GM10248 (cell line): ENCODE data around the gene SLC25A46.
"Not testable (repeated sequence)": the region's sequence is repeated elsewhere in the genome, so short reads cannot be mapped to it uniquely, and the experiment has no call there.

Experiments used
- CTCF ChIA-PET: fragments of 300-600 bp; sonication (Branson Sonifier 250); formaldehyde crosslinking; extraction: SDS; loops from one replicate; lab custom pipeline; 2021; ENCODE audit warnings: antibody characterized with exemption; lab: Yijun Ruan, JAX
- POLR2A ChIA-PET: fragments of 350-650 bp; sonication (Branson Sonifier 250); formaldehyde crosslinking; extraction: SDS; loops from one replicate; lab custom pipeline; 2020; ENCODE audit warnings: antibody characterized with exemption; lab: Yijun Ruan, JAX
- DNase-seq: peaks from one replicate; pipeline ENCODE4 v3.0.0; 2012; ENCODE audit errors: extremely low spot score
- TF ChIP-seq, protein P1 (sequence below): IDR thresholded peaks from 2 replicates; pipeline ENCODE4 v1.5.1; 2012; ENCODE audit warnings: mild to moderate bottlenecking, low read depth; ENCODE audit errors: extremely low read depth, missing control alignments, control extremely low read depth

SLC25A46 gene

DNA sequence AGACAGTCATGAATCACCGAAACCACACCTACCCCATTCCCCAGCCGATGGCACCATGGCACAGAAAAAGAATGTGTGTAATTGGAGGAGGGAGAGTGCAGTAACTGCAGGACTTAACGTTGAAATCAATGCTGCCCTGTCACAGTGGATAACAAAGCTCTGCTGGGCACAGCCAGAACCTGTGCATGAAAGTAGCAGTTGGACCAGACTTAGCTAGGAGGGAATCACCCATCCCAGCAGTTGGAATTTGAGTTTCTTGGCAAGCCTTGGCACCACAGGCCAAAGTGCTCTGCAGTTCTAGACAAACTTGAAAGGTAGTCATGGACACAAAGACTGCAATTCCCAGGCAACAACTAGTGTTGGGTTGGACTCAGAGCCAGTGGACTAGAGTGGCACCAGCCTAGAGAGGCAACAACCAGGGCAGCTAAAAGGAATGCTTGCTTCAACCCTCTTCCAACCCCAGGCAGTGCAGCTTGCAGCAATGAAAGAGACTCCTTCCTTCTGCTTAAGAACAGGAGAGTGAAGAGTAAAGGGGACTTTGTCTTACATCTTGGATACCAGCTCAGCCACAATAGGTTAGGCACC is 31.5 kb upstream of the SLC25A46 start:
- CTCF ChIA-PET: no interaction called here
- TF ChIP-seq, protein P1, sequence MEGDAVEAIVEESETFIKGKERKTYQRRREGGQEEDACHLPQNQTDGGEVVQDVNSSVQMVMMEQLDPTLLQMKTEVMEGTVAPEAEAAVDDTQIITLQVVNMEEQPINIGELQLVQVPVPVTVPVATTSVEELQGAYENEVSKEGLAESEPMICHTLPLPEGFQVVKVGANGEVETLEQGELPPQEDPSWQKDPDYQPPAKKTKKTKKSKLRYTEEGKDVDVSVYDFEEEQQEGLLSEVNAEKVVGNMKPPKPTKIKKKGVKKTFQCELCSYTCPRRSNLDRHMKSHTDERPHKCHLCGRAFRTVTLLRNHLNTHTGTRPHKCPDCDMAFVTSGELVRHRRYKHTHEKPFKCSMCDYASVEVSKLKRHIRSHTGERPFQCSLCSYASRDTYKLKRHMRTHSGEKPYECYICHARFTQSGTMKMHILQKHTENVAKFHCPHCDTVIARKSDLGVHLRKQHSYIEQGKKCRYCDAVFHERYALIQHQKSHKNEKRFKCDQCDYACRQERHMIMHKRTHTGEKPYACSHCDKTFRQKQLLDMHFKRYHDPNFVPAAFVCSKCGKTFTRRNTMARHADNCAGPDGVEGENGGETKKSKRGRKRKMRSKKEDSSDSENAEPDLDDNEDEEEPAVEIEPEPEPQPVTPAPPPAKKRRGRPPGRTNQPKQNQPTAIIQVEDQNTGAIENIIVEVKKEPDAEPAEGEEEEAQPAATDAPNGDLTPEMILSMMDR: no peak
- DNase-seq: no peak
- POLR2A ChIA-PET: no interaction called here

DNA sequence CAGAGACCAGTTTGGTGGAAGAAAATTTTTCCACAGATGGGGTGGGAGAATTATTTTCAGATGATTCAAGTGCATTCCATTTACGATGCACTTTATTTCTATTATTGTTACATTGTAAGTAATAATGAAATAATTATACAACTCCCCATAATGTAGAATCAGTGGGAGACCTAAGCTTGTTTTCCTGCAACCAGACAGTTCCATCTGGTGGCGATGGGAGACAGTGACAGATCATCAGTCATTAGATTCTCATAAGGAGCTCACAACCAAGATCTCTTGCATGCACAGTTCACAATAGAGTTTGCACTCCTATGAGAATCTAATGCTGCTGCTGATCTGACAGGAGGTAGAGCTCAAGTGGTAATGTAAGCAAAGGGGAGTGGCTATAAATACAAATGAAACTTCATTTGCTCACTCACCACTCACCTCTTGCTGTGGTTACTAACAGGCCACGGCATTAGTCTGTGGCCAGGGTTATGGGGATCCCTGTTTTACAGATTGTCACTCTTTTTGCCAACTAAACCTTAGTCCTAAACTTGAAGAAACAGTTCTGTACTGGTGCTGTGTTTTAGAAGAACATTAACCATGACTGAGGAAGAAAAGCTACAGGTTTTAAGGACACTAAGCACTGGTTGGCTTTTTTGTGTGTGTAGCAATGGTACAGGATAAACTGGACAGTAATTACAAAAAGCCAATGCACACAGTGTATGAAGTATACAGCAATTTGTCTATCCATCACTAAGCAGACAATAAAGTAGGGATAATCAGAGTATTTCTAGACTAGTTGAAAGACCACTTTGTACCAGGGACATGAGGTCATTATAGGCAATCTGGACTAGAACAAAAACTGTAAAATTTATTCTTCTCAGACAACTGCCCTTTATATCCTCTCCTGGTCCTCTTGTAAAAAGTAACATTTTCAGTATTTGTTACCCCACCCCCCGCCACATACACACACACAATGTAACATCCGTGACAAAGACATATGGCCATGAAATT is 22.3 kb upstream of the SLC25A46 start:
- no peak for DNase-seq
- ChIA-PET POLR2A (no interaction called here), CTCF (interaction anchor here (0.9 to 2.3 kb wide), 3 partner anchors 9 to 93 kb away, joined by 3 to 18 read pairs (median 4); partner anchors contain the start of gene TMEM232)
- TF ChIP-seq, protein P1: peak; percentile 29

DNA sequence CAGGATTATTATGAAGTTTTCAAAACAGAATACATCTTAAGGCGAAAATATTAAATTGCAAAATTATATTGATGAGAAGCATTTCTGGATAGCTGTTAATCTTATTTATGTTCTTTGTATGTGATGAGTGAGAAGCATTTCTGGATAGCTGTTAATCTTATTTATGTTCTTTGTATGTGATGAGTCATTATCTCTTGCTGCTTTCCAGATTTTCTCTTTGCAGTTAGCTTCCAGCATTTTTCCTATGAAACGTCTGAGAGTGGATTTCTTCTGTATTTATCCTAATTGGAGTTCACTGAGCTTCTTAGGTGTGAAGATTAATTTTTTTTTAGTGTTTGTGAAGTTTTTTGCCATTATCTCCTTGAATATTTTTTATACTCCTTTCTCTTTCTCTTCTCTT is 20.5 kb upstream of the SLC25A46 start:
- POLR2A ChIA-PET: no interaction called here
- CTCF ChIA-PET: interaction anchor here (2.2 kb wide), 1 partner anchor 16 kb away, joined by 7 read pairs; no protein-coding TSS in a partner anchor
- TF ChIP-seq, protein P1: no peak
- no peak for DNase-seq

DNA sequence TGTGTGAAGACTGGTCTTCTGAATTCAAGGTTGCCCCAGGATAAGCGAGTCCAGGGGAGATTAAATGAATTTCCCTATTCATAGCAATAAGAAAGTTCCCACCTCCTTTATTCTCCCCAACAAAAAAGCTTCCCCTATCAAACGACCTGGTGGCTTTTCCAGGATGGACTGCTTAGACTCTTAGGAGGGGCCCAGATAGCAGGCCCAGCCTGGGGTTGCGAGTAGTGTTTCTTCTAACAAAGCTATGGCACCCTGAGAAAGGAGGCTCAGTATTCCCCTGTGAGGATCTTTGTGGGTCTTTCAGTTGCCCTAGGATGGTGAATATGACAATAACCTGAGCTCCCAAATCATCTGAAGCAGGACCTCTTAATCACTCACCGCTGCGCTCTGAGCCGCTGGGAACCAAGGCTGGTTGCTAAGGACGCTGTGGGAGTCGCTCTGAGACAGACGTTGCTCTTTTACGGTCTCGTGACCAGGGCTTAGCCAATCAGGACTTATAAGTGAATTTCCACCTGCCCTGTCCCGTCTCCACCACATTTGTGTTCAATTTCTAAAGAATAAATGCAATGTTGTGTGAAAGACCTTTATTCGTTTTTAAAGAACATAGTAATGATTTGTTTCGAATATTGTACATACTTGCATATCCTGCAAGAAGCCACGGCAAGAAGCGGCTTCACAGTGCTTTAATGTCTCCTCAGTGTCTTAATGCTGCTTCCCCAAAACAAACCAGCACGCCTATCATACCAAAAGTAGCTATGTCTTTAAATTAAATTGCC is 12.4 kb upstream of the SLC25A46 start, which contains the start of gene TMEM232:
Gene TMEM232 (minus strand): TSS at position 423 of the 776 bp plus-strand sequence. CDS start 59,319 bp downstream, outside the sequence.
- peak; percentile 55 for DNase-seq
- POLR2A ChIA-PET: no interaction called here
- CTCF ChIA-PET: interaction anchor here (1.1 to 3.3 kb wide), 6 partner anchors 10 to 30 kb away, joined by 3 to 18 read pairs (median 4); partner anchors contain the start of gene SLC25A46

DNA sequence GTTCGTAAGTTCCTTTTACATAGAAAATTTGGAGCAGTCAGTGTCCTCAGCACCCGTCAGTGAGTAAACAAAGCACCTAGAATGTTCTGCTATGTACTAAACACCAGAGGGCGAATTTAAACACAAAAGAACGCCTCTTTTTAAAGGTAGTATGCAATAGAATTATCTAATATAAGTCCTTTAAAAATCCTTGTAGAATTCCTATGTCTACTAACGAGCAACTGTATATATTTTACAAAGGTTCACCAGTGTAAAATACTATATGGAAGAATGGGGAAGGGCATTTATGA is 11.8 kb upstream of the SLC25A46 start:
- ChIA-PET CTCF (interaction anchor here (1.1 to 3.3 kb wide), 5 partner anchors 10 to 26 kb away, joined by 3 to 18 read pairs (median 5); partner anchors contain the start of gene SLC25A46), POLR2A (no interaction called here)
- TF ChIP-seq, protein P1: peak; percentile 16
- no peak for DNase-seq

More for the DNA sequence above, 12.4 kb upstream of the SLC25A46 start, which contains the start of gene TMEM232:
- TF ChIP-seq, protein P1: no peak

DNA sequence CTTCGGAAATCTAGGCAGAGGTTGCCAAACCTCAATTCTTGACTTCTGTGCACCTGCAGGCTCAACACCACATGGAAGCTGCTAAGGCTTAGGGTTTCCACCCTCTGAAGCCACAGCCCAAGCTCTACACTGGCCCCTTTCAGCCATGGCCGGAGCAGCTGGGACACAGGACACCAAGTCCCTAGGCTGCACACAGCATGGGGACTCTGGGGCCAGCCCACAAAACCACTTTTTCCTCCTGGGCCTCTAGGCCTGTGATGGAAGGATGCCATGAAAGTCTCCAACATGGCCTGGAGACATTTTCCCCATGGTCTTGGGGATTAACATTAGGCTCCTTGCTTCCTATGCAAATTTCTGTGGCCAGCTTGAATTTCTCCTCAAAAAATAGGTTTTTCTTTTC is 7.3 kb upstream of the SLC25A46 start:
- CTCF ChIA-PET, POLR2A ChIA-PET, DNase-seq: not testable (repeated sequence)
